ENCODE results near the gene RORC.

The RORC gene

GRCh38 chr1:151825751-151826660, 5.6 kb downstream of the RORC start:
- DNase-seq, result no peak

- DNase-seq, result no peak
These were observed 6.4 kb downstream of the RORC start for GRCh38 chr1:151825204-151825603.

DNA sequence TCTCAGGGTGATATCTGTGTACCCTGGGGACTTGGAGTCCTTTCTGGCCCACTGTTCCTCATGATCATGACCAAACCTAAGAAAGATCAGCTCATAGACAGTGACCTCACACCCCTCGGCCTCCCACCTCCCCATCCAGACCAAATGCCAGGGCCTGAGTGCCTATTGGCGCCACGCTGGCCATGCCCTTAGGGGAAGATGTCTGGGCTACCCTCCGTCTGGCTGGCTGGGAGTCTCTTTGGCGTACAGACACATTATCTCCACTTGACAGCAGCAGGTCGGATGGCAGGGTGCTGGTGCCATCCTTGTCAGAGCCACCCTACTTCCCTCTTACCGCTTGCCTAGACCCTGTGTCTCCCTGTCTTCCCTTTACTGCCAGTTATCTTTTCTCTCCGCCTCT, 8.4 kb downstream of the RORC start:
- DNase-seq, result no peak

GRCh38 chr1:151822404-151822803, 9.2 kb downstream of the RORC start:
- DNase-seq, result no peak

DNA sequence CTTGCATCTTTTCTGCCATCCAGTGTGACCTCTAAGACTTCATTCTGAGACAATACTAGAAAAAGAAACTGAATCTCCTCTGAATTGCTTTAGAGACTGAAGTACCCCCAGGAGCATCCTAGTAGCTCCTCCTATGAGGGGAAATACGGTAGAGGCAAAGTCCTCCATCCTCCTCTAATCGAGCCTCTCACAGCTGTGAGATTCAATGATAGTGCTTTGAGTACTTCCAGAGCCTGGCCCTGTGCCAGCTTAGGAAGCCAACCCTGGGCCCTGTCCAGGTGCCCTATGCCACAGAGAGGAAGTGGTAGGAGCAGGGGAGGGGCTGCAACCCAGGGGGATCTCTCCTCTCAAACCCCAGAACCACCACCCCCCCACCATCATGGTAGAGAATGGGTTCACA, 10.7 kb downstream of the RORC start:
- no peak for DNase-seq

- no peak for DNase-seq
These were observed 11.5 kb downstream of the RORC start for GRCh38 chr1:151819976-151820623.

DNA sequence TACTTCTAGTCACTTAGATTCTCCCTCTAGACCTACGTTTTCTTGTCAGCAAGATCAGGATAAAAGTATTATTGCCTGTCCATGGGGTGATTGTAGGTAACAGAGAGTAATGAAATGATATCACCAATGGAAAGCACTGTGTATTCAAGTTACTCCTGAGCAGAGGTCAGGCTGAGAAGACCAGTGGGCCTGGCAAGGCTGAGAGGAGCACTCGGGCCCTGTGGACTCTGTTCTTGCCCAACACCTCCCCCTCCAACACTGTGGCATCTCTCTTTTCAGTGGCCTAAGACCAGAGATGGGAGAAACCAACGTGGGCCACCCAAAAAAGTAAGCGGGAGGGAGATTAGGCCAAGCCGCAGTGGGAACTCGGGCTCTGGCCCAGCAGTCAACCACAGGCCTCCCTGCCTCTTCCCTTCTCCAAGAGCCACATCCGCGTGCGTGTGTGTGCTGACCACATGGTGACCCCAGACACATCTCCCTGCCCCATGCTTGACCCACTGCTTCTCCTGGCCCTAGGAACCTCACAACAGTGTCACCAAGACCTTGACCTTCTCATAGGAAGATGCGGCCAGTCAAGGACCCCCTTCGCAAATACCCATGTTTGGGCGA, 12.3 kb downstream of the RORC start:
- no peak for DNase-seq

- DNase-seq, result no peak
These were observed 14.3 kb downstream of the RORC start for GRCh38 chr1:151817353-151817730.

DNA sequence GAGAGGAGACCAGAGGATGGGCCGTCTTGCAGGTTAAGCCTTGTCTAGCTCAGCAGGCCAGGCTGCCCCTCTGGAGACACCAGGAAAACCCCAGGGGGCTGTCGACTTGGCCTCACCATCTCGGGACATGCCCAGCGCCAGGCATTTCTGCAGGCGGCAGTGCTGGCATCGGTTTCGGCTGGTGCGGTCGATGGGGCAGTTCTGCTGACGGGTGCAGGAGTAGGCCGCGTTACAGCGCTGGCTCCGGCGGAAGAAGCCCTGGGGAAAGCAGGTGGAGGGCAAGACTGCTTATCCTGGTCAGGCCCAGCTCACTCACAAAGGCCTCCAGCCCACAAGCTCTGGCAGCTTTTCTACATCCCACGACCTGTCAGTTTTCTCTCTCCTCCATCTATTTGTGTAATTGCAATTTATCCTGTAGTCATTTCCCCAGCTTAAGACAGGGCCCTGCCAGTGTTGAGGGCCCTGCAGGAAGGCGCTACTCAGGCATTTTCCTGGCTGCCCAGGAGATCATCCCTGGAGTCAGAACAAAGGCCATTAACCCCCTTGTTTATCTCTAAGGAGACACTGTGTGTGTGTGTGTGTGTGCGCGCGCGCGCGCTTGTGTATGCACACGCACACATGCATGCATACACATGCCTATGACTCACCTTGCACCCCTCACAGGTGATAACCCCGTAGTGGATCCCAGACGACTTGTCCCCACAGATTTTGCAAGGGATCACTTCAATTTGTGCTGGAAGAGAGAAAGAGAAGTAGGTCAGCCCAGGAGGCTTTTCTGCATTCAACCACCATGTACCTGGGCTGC, 14.9 kb downstream of the RORC start:
- DNase-seq, result no peak

GRCh38 chr1:151815716-151816327, 15.8 kb downstream of the RORC start:
- peak; percentile 64 for DNase-seq

- DNase-seq, result no peak
These were observed 16.5 kb downstream of the RORC start for GRCh38 chr1:151814971-151815545.

GRCh38 chr1:151814426-151814825, 17.2 kb downstream of the RORC start:
- DNase-seq, result no peak

GRCh38 chr1:151813271-151813977, 18.2 kb downstream of the RORC start:
- DNase-seq, result no peak

- no peak for DNase-seq
These were observed 20.4 kb downstream of the RORC start for GRCh38 chr1:151811181-151811580.

DNA sequence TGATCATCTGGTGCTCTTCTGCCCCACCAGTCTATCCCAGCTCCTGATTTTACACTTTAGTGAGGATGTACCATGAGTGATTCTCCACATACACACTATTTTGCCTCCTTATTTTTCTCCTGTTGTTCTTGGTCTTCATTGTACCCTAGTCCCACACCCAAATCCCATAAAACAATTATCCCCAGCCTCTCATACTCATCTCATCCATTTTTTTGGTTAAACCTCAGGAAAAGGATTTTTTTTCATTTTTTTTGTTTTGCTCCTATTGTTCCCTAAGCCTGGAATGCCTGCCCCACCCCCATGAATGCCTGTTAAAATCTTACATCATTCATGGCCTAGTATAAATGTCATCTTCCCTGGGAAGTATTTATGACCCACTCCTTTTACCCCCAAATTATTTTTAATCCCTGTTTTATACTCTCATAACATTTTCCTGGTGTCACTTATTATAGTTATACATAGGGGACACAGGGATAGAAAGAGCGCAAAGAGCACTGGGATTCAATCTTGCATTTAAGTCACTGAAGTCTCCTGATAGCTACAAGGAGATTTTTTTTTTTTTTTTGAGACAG, 21.5 kb downstream of the RORC start:
- DNase-seq, result no peak

GRCh38 chr1:151809290-151809984, 22.2 kb downstream of the RORC start:
- no peak for DNase-seq

- DNase-seq, result no peak
These were observed 23.8 kb downstream of the RORC start for GRCh38 chr1:151807766-151808165.

DNA sequence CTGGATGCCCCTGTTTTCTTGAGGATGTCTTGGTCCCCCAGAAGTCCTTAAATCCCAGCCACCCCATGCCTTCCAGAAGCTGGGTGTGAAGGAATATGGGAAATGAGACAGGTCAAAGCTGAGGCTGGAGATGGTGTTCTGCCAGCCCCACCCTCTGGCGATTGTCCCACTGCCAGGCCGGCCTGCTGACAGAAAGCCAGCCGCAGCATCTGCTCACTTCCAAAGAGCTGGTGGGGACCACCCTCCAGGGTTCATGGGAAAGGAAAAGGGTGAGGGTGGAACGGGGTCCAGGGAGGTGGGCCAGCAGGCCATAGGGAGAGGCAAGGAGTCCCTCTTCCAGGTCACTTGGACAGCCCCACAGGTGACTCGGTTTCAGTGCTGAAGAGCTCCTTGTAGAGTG, 24.5 kb downstream of the RORC start:
- DNase-seq, result no peak

- DNase-seq, result no peak
These were observed 25.4 kb downstream of the RORC start for GRCh38 chr1:151806170-151806569.

DNA sequence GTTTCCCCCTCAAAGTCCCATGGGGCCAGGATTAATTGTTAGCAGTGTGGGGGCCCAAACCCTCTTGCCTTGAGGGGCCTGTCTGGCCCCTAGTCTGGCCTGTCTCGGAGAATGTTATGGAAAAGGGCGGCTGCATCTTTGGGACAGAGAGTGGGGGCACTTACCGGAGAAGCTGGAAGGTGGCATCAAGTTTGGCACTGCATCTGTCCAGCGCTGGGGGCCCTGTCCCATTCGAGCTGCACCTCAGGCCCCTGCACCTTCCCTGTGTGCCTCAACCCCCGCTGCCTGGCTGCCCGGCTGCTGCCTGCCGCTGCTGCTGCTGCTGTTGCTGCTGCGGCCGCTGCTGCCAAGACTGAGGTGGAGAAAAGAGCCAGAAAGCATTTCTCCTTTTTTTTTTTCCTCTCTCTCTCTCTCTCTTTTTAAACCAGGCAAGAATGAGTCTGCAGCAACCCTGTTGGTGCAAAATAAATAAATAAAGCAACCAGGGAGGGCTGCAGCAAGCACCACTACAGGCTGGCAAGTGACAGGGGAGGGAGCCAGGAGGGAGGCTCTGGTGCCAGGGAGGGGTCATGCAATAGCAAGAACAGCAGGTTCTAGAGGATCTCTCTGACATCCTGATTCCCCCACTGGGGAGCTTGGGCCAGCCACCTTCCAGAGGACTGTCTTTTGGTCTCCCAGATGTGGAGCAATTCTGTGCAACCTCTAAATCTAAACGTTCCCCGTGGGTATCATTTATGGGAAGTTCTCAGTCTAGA, 26.4 kb downstream of the RORC start, which contains the start of gene LINGO4:
LINGO4 (minus strand) TSS at position 354 of the 755 bp plus-strand sequence. CDS start 2,715 bp downstream, outside the sequence.
- DNase-seq, result no peak

All from activated gamma-delta T cell treated with Interleukin-2 at 50 U/mL for 16 hours (primary cell).